K562 (cell line): Measurements from ENCODE around the gene GUCA2B. TPM values are rescaled to one million over a fixed set of nuclear protein-coding genes. Genes with fewer than 3 reads are reported as not detected.
A peak's percentile ranks its signal among the peaks of the same experiment; 100 is the strongest.

Source experiments
- ATAC-seq: fragments of 200-7000 bp; cut with Tn5 transposase; 3 replicates; pipeline ENCODE4 v1.9.1; 2020; ENCODE audit warnings: moderate library complexity
- BruUV-seq: library from RNA; stranded (reverse); fragments of 400-500 nt; replicated peaks from 2 replicates; lab custom pipeline; 2021; lab: Mats Ljungman, UMichigan
- CTCF ChIA-PET: fragments of 300-600 bp; formaldehyde crosslinking; extraction: SDS; loops from one replicate; lab custom pipeline; 2021; ENCODE audit warnings: low intra/inter-chr PET ratio; lab: Yijun Ruan, JAX
- POLR2A ChIA-PET: fragments of 300-600, 350-650 bp; sonication (Branson Sonifier 250); formaldehyde crosslinking; extraction: SDS; loops from one replicate; lab custom pipeline; 2021; ENCODE audit warnings: antibody characterized with exemption, inconsistent platforms; lab: Yijun Ruan, JAX
- DNase-seq, 4 experiments: peaks; one replicate each; pipeline versions ENCODE4 v3.0.0 to v3.0.0-alpha.2; 2011 to 2018; ENCODE audit warnings: low spot score in 3 of 4, mixed read lengths in 3 of 4; ENCODE audit errors: extremely low read depth in 1 of 4
- FAIRE-seq: peaks from 2 replicates; lab custom pipeline; 2011; peaks lifted over from hg19 to GRCh38; lab: Jason Lieb, UNC
- H2AFZ ChIP-seq: 2 replicates; pipeline ENCODE4 v1.6.0; 2011; ENCODE audit warnings: low read depth, low read length, control low read depth, inconsistent platforms
- H3K27ac ChIP-seq: fragments of 200-600 bp; 3 replicates; pipeline ENCODE4 v1.8.0; 2011; ENCODE audit warnings: low read depth, mild to moderate bottlenecking, control low read depth, inconsistent platforms, low read length, moderate library complexity, mixed read lengths; ENCODE audit errors: extremely low read depth
- H3K27me3 ChIP-seq, 2 experiments: fragments of 300-600 bp in 1 of 2; 2 replicates in 1 of 2; 3 replicates in 1 of 2; pipeline versions ENCODE4 v1.6.0 to v1.8.0; 2011; ENCODE audit warnings: inconsistent platforms in 2 of 2, low read length in 2 of 2, mild to moderate bottlenecking in 1 of 2, mixed read lengths in 1 of 2, moderate library complexity in 1 of 2; ENCODE audit not compliant: control insufficient read depth in 2 of 2, insufficient read depth in 2 of 2
- H3K36me3 ChIP-seq: fragments of 300-600 bp; 3 replicates; pipeline ENCODE4 v1.8.0; 2011; ENCODE audit warnings: mild to moderate bottlenecking, low read length, inconsistent platforms; ENCODE audit not compliant: control insufficient read depth, insufficient read depth
- H3K4me1 ChIP-seq, 2 experiments: fragments of 200-600 bp in 1 of 2; replicated peaks in 1 of 2; 2 replicates in 1 of 2; 3 replicates in 1 of 2; pipeline versions ENCODE4 v1.5.1 to v1.8.0; 2011; ENCODE audit warnings: inconsistent platforms in 2 of 2, low read length in 2 of 2, mild to moderate bottlenecking in 1 of 2, mixed read lengths in 1 of 2, moderate library complexity in 1 of 2; ENCODE audit not compliant: control insufficient read depth in 2 of 2, insufficient read depth in 2 of 2
- H3K4me2 ChIP-seq: 2 replicates; pipeline ENCODE4 v1.6.1; 2011; ENCODE audit warnings: low read length, control low read depth, inconsistent platforms, mixed read lengths; ENCODE audit not compliant: insufficient read depth
- H3K4me3 ChIP-seq: fragments of 200-600 bp; sonication (generic), shearing (Covaris generic); 2 replicates; pipeline ENCODE4 v1.5.1; 2016; ENCODE audit warnings: control low read depth, inconsistent platforms
- H3K79me2 ChIP-seq: fragments of 200-600 bp; 3 replicates; pipeline ENCODE4 v1.8.0; 2011; ENCODE audit warnings: low read length, inconsistent platforms; ENCODE audit not compliant: control insufficient read depth, insufficient read depth
- H3K9ac ChIP-seq, 2 experiments: 2 replicates each; pipeline versions ENCODE4 v1.6.0 to v1.6.1; 2011; ENCODE audit warnings: low read depth in 2 of 2, low read length in 2 of 2, control low read depth in 1 of 2, inconsistent platforms in 1 of 2, mild to moderate bottlenecking in 1 of 2, mixed read lengths in 1 of 2; ENCODE audit not compliant: insufficient read depth in 1 of 2
- H3K9me1 ChIP-seq: one replicate; pipeline ENCODE4 v1.6.0; 2011; ENCODE audit warnings: inconsistent platforms, mild to moderate bottlenecking, low read length, moderate library complexity; ENCODE audit not compliant: control insufficient read depth, insufficient read depth
- H3K9me3 ChIP-seq: replicated peaks from 2 replicates; pipeline ENCODE4 v1.5.1; 2011; ENCODE audit warnings: low read depth, low read length, inconsistent platforms; ENCODE audit not compliant: control insufficient read depth, insufficient read depth
- H4K20me1 ChIP-seq: replicated peaks from 2 replicates; pipeline ENCODE4 v1.6.1; 2011; ENCODE audit warnings: low read length, inconsistent platforms, mixed read lengths; ENCODE audit not compliant: control insufficient read depth, insufficient read depth
- CBX3 ChIP-seq, 2 experiments: IDR thresholded peaks; 1 replicate in 1 of 2; 2 replicates in 1 of 2; pipeline ENCODE4 v1.6.1; 2012; ENCODE audit warnings: inconsistent platforms in 2 of 2, low read length in 2 of 2, borderline replicate concordance in 1 of 2, control low read depth in 1 of 2
- ELF4 ChIP-seq: fragments of 450-650 bp; formaldehyde crosslinking; IDR thresholded peaks from 2 replicates; pipeline ENCODE4 v1.4.0; 2022; ENCODE audit warnings: missing genetic modification characterization
- ETV6 ChIP-seq, 3 experiments: fragments of 150-350 bp in 1 of 3; sonication (generic) in 1 of 3; formaldehyde crosslinking in 1 of 3; IDR thresholded peaks; 2 replicates each; pipeline versions ENCODE4 v1.6.1 to v1.8.0; 2014 to 2022; ENCODE audit warnings: borderline replicate concordance in 2 of 3, low read depth in 2 of 3, antibody characterized with exemption in 1 of 3, low read length in 1 of 3, mild to moderate bottlenecking in 1 of 3, missing genetic modification reagents in 1 of 3
- GTF2A2 ChIP-seq: IDR thresholded peaks from 2 replicates; pipeline ENCODE4 v1.6.1; 2016; ENCODE audit warnings: mild to moderate bottlenecking, missing genetic modification characterization, missing compliant biosample characterization
- HIVEP1 ChIP-seq: fragments of 250-450 bp; sonication (Bioruptor Pico); IDR thresholded peaks from 2 replicates; pipeline ENCODE4 v1.4.0; 2020; ENCODE audit warnings: mild to moderate bottlenecking
- HNRNPUL1 ChIP-seq: fragments of 200-400 bp; formaldehyde crosslinking; IDR thresholded peaks from 2 replicates; pipeline ENCODE4 v1.6.1; 2017; ENCODE audit warnings: low read length
- NR2C2 ChIP-seq, 2 experiments: fragments of 200-800 bp in 1 of 2; sonication (Bioruptor generic) in 1 of 2; sonication (generic) in 1 of 2; formaldehyde crosslinking in 1 of 2; IDR thresholded peaks; 2 replicates each; pipeline versions ENCODE4 v1.6.1 to v1.8.0; 2016 to 2022; ENCODE audit warnings: mild to moderate bottlenecking in 1 of 2, missing compliant biosample characterization in 1 of 2, missing genetic modification characterization in 1 of 2, missing genetic modification reagents in 1 of 2
- PBX2 ChIP-seq, 2 experiments: IDR thresholded peaks in 1 of 2; conservative IDR thresholded peaks in 1 of 2; 2 replicates each; pipeline ENCODE4 v1.6.1; 2016; ENCODE audit warnings: low read depth in 2 of 2, mild to moderate bottlenecking in 1 of 2, missing compliant biosample characterization in 1 of 2, missing genetic modification characterization in 1 of 2, moderate library complexity in 1 of 2
- SREBF1 ChIP-seq: fragments of 150-350 bp; IDR thresholded peaks from 2 replicates; pipeline ENCODE4 v1.6.1; 2014; ENCODE audit warnings: antibody characterized with exemption, low read depth, low read length, borderline replicate concordance
- ZBTB26 ChIP-seq: fragments of 450-650 bp; formaldehyde crosslinking; IDR thresholded peaks from 2 replicates; pipeline ENCODE4 v1.4.0; 2022; ENCODE audit warnings: missing genetic modification characterization
- ZC3H11A ChIP-seq: IDR thresholded peaks from 2 replicates; pipeline ENCODE4 v1.6.1; 2012; ENCODE audit warnings: low read depth, low read length, improper control_type of control experiment
- ZNF57 ChIP-seq: fragments of 450-650 bp; formaldehyde crosslinking; IDR thresholded peaks from 2 replicates; pipeline ENCODE4 v1.4.0; 2020; ENCODE audit warnings: mild to moderate bottlenecking, moderate library complexity
- ZNF76 ChIP-seq: fragments of 250-450 bp; sonication (Bioruptor Pico); IDR thresholded peaks from 2 replicates; pipeline ENCODE4 v1.4.0; 2020; ENCODE audit warnings: mild to moderate bottlenecking, moderate library complexity, borderline replicate concordance
- WGBS: fragments of 100-300 bp; shearing (Covaris generic); methylation state at CpG from one replicate; pipeline ENCODE4 v1.1.6; 2016; ENCODE audit warnings: low coverage, mixed read lengths; ENCODE audit not compliant: insufficient coverage; ENCODE audit errors: missing lambda C conversion rate; 5-methylcytosine and 5-hydroxymethylcytosine counted together
- in situ Hi-C: fragments of 300-500 bp; cut with MboI; formaldehyde crosslinking; loops from 4 replicates; pipeline ENCODE4 v1.15.0; 2018; ENCODE audit warnings: inconsistent platforms, mixed read lengths
- intact Hi-C: fragments of 100-400 bp; cut with micrococcal nuclease; formaldehyde crosslinking; loops from 2 replicates; pipeline ENCODE4 v1.14.2; 2022
- polyA plus RNA-seq, 8 experiments: library from polyadenylated mRNA; depleted of rRNA in 4 of 8; stranded (reverse) in 5 of 8; unstranded in 3 of 8; fragments of >200 nt; fragmentation: Nextera tagmentation in 2 of 8; fragmentation: Illumina TruSeq in 1 of 8; extraction: Ambion mirVana in 2 of 8; extraction: Trizol in 1 of 8; gene quantifications; 2 replicates each; pipeline versions ENCODE4 v1.2.1 to v1.2.3, GENCODE V29; 2011 to 2014; ENCODE audit warnings: inconsistent platforms in 1 of 8, missing spikeins in 1 of 8
- total RNA-seq, 7 experiments: library from RNA; depleted of rRNA in 6 of 7; stranded (reverse); fragments of >200 nt in 6 of 7; fragmentation: Illumina TruSeq in 2 of 7; extraction: Trizol in 2 of 7; gene quantifications; 2 replicates each; pipeline versions ENCODE4 v1.2.1 to v1.2.3, GENCODE V29; 2011 to 2021; ENCODE audit warnings: low replicate concordance in 1 of 7

GUCA2B gene
- total and polyA plus RNA-seq, 9 of the 15 experiments (the other 6 are each of a cell fraction or from before 2014, with no cell fraction given): not detected

GRCh38 chr1:42170779-42171621, 17.8 kb downstream of the GUCA2B start:
- no peaks in the 10 kb centered on the region for H3K79me2 ChIP-seq
- POLR2A ChIA-PET: no interaction called here
- FAIRE-seq: no peak
- TF ChIP-seq HIVEP1 (CRISPR knock-in tag): no peak
- no peak for TF ChIP-seq ZBTB26 (CRISPR knock-in tag)
- TF ChIP-seq ELF4 (CRISPR knock-in tag): no peak
- no peak for TF ChIP-seq PBX2 (CRISPR knock-in tag; IDR thresholded peaks at IDR 0.05; ENCODE audit: low read depth)
- no peak for TF ChIP-seq PBX2 (tag; conservative IDR thresholded peaks at IDR 0.05; ENCODE audit: low read depth)
- TF ChIP-seq HNRNPUL1: no peak
- no peak for TF ChIP-seq ETV6 (IDR thresholded peaks at IDR 0.05; ENCODE audit: borderline replicate concordance in 1 of 2, low read depth in 2 of 2, low read length in 1 of 2)
- no peak for TF ChIP-seq ETV6 (CRISPR knock-in tag; IDR thresholded peaks at IDR 0.05; ENCODE audit: borderline replicate concordance)
- no peak for TF ChIP-seq ZNF57 (CRISPR knock-in tag)
- no peak for TF ChIP-seq CBX3 (IDR thresholded peaks at IDR 0.05; ENCODE audit: borderline replicate concordance in 1 of 2, low read length in 2 of 2)
- no peak for TF ChIP-seq SREBF1
- TF ChIP-seq NR2C2 (CRISPR knock-in tag; IDR thresholded peaks at IDR 0.05): no peak
- TF ChIP-seq NR2C2 (tag; IDR thresholded peaks at IDR 0.05): no peak
- no peak for TF ChIP-seq ZNF76
- TF ChIP-seq ZC3H11A: no peak
- no peak for TF ChIP-seq GTF2A2
- TF ChIP-seq, all 486 proteins: peak for 0
- no peak for ATAC-seq
- Histone ChIP-seq H3K27ac (no peak overlapping the region), H3K9me3 (no peaks in the 10 kb centered on the region; the same call in 1 of the 2 replicates), H3K9ac (0 out of 4 replicates have a peak overlapping the region, but pooled peaks of 1 of the 2 experiments have one; percentile 8), H3K4me1 (peaks cover 0 to 7% of the 10 kb centered on the region in 2 experiments; a peak in 2 of 5 replicates), H3K36me3 (no peaks in the 10 kb centered on the region), H3K27me3 (peaks cover 0 to 2% of the 10 kb centered on the region in 2 experiments; a peak in 1 of 5 replicates), H2AFZ (no peak overlapping the region), H4K20me1 (peaks cover 10% of the 10 kb centered on the region; the same call in 1 of the 2 replicates), H3K9me1 (no peaks in the 10 kb centered on the region), H3K4me3 (no peak overlapping the region), H3K4me2 (no peak overlapping the region)
- intact Hi-C loops (loop anchor here (10.0 kb wide), 1 partner anchor 596 kb away; no protein-coding TSS in a partner anchor), in situ Hi-C loops (no loop called here)
- CTCF ChIA-PET: no interaction called here
- no peak for DNase-seq
- WGBS: 37% methylated on average over 14 of the region's 17 CpGs
- no TSS peak for BruUV-seq
